Esophagus mucosa (tissue), 1 donor: ENCODE results near the gene DCDC2C. TPM values are rescaled to one million over a fixed set of nuclear protein-coding genes. Genes with fewer than 3 reads are reported as not detected.

Experiments
- total RNA-seq: library from RNA; stranded (reverse); gene quantifications from one replicate; pipeline ENCODE4 v1.2.4, GENCODE V29; 2023
- donor health status: DM: yes; HTN: yes; CAD: no.

Gene DCDC2C
- total RNA-seq, 1 donor from 2014 or later, result not detected

Other genes with a start within 250 kb of the DCDC2C start
- gene ADI1, start 184.0 kb upstream of the DCDC2C start, total RNA-seq, result 40.8 TPM
- gene RNASEH1, start 145.2 kb upstream of the DCDC2C start, total RNA-seq, result 10.6 TPM
- 1,503 TPM for gene RPS7, start 128.3 kb upstream of the DCDC2C start, total RNA-seq
- not detected for gene COLEC11, start 108.5 kb upstream of the DCDC2C start, total RNA-seq
- not detected for gene ALLC, start 45.4 kb upstream of the DCDC2C start, total RNA-seq